Transverse colon (tissue), 3 donors: ENCODE results near the gene PAN3.

ENCODE experiments used
- CTCF ChIP-seq, 5 experiments: fragments of 200-600 bp in 3 of 5; fragments of 450-650 bp in 2 of 5; sonication (generic) in 3 of 5; IDR thresholded peaks; 1 replicate in 2 of 5; 2 replicates in 3 of 5; pipeline ENCODE4 v1.5.1; 2016 to 2017; ENCODE audit warnings: antibody characterized with exemption in 5 of 5, inconsistent platforms in 3 of 5, mild to moderate bottlenecking in 2 of 5, moderate library complexity in 1 of 5
- EP300 ChIP-seq: sonication (generic); formaldehyde crosslinking; IDR thresholded peaks from one replicate; pipeline ENCODE4 v1.6.1; 2017; ENCODE audit warnings: antibody characterized with exemption, low read depth

DNA sequence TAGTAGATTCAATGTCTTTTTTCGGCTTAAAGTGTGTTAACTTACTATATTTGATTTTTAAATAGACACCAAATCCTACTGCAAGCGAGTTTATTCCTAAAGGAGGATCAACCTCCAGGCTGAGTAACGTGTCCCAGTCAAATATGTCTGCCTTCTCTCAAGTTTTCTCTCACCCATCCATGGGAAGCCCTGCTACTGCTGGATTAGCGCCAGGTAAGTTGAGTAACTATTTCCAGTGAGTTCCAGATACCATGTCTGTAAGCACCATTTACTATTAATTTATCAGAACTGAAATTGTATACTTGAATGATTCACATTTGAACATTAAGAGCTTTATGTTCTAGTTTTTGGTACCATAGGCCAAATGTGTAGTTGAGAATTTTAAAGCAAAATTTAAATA, 81.8 kb downstream of the PAN3 start:
- TF ChIP-seq CTCF (IDR thresholded peaks at IDR 0.05) (no peak), EP300 (no peak)
